K562 (cell line): ENCODE data around the gene DCXR. TPM values are rescaled to one million over a fixed set of nuclear protein-coding genes. Genes with fewer than 3 reads are reported as not detected.

Source experiments
- CEBPB ChIP-seq: fragments of 450-650 bp; IDR thresholded peaks from 2 replicates; pipeline ENCODE4 v1.6.1; 2016; ENCODE audit warnings: missing genetic modification characterization, missing compliant biosample characterization
- CHD4 ChIP-seq: fragments of 200-600 bp; sonication (generic); IDR thresholded peaks from 3 replicates; pipeline ENCODE4 v1.6.1; 2012; ENCODE audit warnings: low read depth, mild to moderate bottlenecking, mixed read lengths, low read length, inconsistent platforms; ENCODE audit not compliant: insufficient read depth, insufficient replicate concordance, poor library complexity, severe bottlenecking
- CXXC5 ChIP-seq: fragments of 250-450 bp; sonication (Bioruptor Pico); IDR thresholded peaks from 2 replicates; pipeline ENCODE4 v1.8.0; 2022; ENCODE audit warnings: inconsistent platforms, mild to moderate bottlenecking, moderate library complexity
- HDAC8 ChIP-seq: fragments of 450-650 bp; IDR thresholded peaks from 2 replicates; pipeline ENCODE4 v1.6.1; 2016; ENCODE audit warnings: mild to moderate bottlenecking, missing genetic modification characterization, moderate library complexity, missing compliant biosample characterization
- KAT7 ChIP-seq: sonication (generic); formaldehyde crosslinking; IDR thresholded peaks from 2 replicates; pipeline ENCODE4 v1.8.0; 2022; ENCODE audit warnings: missing genetic modification reagents, mild to moderate bottlenecking, borderline replicate concordance
- KDM2B ChIP-seq: fragments of 250-450 bp; sonication (Bioruptor Pico); IDR thresholded peaks from 2 replicates; pipeline ENCODE4 v1.8.0; 2021; ENCODE audit warnings: mild to moderate bottlenecking, moderate library complexity
- RBM39 ChIP-seq: fragments of 200-400 bp; formaldehyde crosslinking; optimal IDR thresholded peaks from 2 replicates; pipeline ENCODE3; 2018; ENCODE audit warnings: low read depth, low read length
- ZNF274 ChIP-seq: IDR thresholded peaks from 2 replicates; pipeline ENCODE4 v1.6.1; 2011; ENCODE audit warnings: low read depth, mild to moderate bottlenecking, low read length, moderate library complexity, borderline replicate concordance
- polyA plus RNA-seq, 8 experiments: library from polyadenylated mRNA; depleted of rRNA in 4 of 8; stranded (reverse) in 5 of 8; unstranded in 3 of 8; fragments of >200 nt; fragmentation: Nextera tagmentation in 2 of 8; fragmentation: Illumina TruSeq in 1 of 8; extraction: Ambion mirVana in 2 of 8; extraction: Trizol in 1 of 8; gene quantifications; 2 replicates each; pipeline versions ENCODE4 v1.2.1 to v1.2.3, GENCODE V29; 2011 to 2014; ENCODE audit warnings: inconsistent platforms in 1 of 8, missing spikeins in 1 of 8
- total RNA-seq, 7 experiments: library from RNA; depleted of rRNA in 6 of 7; stranded (reverse); fragments of >200 nt in 6 of 7; fragmentation: Illumina TruSeq in 2 of 7; extraction: Trizol in 2 of 7; gene quantifications; 2 replicates each; pipeline versions ENCODE4 v1.2.1 to v1.2.3, GENCODE V29; 2011 to 2021; ENCODE audit warnings: low replicate concordance in 1 of 7
- TF ChIP-seq, protein P1 (sequence below): sonication (generic); formaldehyde crosslinking; IDR thresholded peaks from 2 replicates; pipeline ENCODE4 v1.8.0; 2022; ENCODE audit warnings: mild to moderate bottlenecking, missing genetic modification reagents
- TF ChIP-seq, protein P2 (sequence below), 2 experiments: fragments of 450-650 bp; formaldehyde crosslinking in 1 of 2; IDR thresholded peaks; 2 replicates each; pipeline versions ENCODE4 v1.4.0 to v1.6.1; 2014 to 2020; ENCODE audit warnings: mild to moderate bottlenecking in 2 of 2, borderline replicate concordance in 1 of 2, low read depth in 1 of 2
- TF ChIP-seq, protein P3 (sequence below), 2 experiments: fragments of 450-650 bp in 1 of 2; sonication (generic) in 1 of 2; formaldehyde crosslinking; conservative IDR thresholded peaks; 2 replicates each; pipeline versions ENCODE4 v1.4.0 to v1.8.1; 2020 to 2022; ENCODE audit warnings: mild to moderate bottlenecking in 1 of 2, missing genetic modification reagents in 1 of 2

Gene DCXR
- total and polyA plus RNA-seq, 9 of the 15 experiments (the other 6 are each of a cell fraction or from before 2014, with no cell fraction given), result 21.3 to 274 (median 156) TPM

DNA sequence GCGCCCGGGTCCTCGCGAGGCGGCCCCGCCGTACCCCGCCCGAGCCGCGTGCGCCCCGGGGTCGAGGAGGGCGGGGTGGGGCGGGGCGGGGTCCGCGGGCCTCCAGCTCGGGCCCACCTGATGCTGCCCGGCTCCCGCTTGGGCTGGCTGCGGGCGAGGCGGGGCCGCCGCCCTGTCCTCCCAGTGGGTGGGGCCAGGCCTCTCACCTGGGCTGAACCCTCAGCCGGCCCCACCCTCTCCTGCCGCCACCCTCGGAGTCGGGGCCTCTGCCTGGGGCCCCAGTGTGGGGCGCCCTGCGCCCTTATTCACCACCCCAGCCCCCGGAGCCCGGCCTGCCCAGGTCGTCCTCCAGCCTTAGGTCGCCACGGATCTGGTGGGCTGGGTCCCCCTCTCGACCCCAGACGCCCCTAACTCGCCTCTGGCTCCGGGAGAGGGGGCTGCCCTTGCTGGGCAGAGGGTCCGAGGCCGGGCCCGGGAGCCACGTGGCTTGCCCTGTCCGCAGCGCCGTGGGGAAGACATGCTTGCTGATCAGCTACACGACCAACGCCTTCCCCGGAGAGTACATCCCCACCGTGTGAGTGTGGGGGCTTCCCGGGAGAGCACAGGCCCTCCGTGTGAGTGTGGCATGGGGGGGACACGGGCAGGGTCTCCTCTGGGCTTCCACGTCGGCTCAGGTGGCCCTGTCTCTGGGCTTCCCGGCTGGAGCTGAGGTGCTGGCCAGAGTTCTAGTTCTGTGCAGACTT, 5.4 kb downstream of the DCXR start (continued):
- TF ChIP-seq, protein P1, sequence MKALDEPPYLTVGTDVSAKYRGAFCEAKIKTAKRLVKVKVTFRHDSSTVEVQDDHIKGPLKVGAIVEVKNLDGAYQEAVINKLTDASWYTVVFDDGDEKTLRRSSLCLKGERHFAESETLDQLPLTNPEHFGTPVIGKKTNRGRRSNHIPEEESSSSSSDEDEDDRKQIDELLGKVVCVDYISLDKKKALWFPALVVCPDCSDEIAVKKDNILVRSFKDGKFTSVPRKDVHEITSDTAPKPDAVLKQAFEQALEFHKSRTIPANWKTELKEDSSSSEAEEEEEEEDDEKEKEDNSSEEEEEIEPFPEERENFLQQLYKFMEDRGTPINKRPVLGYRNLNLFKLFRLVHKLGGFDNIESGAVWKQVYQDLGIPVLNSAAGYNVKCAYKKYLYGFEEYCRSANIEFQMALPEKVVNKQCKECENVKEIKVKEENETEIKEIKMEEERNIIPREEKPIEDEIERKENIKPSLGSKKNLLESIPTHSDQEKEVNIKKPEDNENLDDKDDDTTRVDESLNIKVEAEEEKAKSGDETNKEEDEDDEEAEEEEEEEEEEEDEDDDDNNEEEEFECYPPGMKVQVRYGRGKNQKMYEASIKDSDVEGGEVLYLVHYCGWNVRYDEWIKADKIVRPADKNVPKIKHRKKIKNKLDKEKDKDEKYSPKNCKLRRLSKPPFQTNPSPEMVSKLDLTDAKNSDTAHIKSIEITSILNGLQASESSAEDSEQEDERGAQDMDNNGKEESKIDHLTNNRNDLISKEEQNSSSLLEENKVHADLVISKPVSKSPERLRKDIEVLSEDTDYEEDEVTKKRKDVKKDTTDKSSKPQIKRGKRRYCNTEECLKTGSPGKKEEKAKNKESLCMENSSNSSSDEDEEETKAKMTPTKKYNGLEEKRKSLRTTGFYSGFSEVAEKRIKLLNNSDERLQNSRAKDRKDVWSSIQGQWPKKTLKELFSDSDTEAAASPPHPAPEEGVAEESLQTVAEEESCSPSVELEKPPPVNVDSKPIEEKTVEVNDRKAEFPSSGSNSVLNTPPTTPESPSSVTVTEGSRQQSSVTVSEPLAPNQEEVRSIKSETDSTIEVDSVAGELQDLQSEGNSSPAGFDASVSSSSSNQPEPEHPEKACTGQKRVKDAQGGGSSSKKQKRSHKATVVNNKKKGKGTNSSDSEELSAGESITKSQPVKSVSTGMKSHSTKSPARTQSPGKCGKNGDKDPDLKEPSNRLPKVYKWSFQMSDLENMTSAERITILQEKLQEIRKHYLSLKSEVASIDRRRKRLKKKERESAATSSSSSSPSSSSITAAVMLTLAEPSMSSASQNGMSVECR (CRISPR knock-in tag), result no peak
- TF ChIP-seq RBM39 (no peak), CEBPB (tag) (no peak), CXXC5 (peak; percentile 61), CHD4 (no peak), KAT7 (CRISPR knock-in tag) (no peak; the same call in 1 of the 2 replicates), KDM2B (CRISPR knock-in tag) (no peak), HDAC8 (no peak), ZNF274 (no peak)
- TF ChIP-seq, protein P2, sequence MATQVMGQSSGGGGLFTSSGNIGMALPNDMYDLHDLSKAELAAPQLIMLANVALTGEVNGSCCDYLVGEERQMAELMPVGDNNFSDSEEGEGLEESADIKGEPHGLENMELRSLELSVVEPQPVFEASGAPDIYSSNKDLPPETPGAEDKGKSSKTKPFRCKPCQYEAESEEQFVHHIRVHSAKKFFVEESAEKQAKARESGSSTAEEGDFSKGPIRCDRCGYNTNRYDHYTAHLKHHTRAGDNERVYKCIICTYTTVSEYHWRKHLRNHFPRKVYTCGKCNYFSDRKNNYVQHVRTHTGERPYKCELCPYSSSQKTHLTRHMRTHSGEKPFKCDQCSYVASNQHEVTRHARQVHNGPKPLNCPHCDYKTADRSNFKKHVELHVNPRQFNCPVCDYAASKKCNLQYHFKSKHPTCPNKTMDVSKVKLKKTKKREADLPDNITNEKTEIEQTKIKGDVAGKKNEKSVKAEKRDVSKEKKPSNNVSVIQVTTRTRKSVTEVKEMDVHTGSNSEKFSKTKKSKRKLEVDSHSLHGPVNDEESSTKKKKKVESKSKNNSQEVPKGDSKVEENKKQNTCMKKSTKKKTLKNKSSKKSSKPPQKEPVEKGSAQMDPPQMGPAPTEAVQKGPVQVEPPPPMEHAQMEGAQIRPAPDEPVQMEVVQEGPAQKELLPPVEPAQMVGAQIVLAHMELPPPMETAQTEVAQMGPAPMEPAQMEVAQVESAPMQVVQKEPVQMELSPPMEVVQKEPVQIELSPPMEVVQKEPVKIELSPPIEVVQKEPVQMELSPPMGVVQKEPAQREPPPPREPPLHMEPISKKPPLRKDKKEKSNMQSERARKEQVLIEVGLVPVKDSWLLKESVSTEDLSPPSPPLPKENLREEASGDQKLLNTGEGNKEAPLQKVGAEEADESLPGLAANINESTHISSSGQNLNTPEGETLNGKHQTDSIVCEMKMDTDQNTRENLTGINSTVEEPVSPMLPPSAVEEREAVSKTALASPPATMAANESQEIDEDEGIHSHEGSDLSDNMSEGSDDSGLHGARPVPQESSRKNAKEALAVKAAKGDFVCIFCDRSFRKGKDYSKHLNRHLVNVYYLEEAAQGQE (IDR thresholded peaks at IDR 0.05; ENCODE audit: borderline replicate concordance), result peak; percentile 36; the same call in 1 of the 2 replicates
- TF ChIP-seq, protein P2 (CRISPR knock-in tag; IDR thresholded peaks at IDR 0.05; ENCODE audit: low read depth), result no peak
- TF ChIP-seq, protein P3, sequence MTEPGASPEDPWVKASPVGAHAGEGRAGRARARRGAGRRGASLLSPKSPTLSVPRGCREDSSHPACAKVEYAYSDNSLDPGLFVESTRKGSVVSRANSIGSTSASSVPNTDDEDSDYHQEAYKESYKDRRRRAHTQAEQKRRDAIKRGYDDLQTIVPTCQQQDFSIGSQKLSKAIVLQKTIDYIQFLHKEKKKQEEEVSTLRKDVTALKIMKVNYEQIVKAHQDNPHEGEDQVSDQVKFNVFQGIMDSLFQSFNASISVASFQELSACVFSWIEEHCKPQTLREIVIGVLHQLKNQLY (CRISPR knock-in tag; conservative IDR thresholded peaks at IDR 0.05), result no peak
